ENCODE data around the gene FBRSL1. TPM values are rescaled to one million over a fixed set of nuclear protein-coding genes. Genes with fewer than 3 reads are reported as not detected.

The FBRSL1 gene
- total and polyA plus RNA-seq, 2 of the 8 experiments (the other 6 are each of a cell fraction or from before 2014, with no cell fraction given): 18.4 to 109 TPM

- Histone ChIP-seq H3K18ac (ENCODE audit: extremely low read depth, low read length) (no peak overlapping the region), H4K5ac (ENCODE audit: insufficient read length, low read depth, low read length) (no peak overlapping the region), H2AK5ac (ENCODE audit: low read depth, low read length) (no peak overlapping the region), H3K14ac (ENCODE audit: insufficient read length) (no peak overlapping the region), H3K79me1 (ENCODE audit: low read depth, low read length) (no peaks in the 10 kb centered on the region), H3K27me3 (replicated peaks in 1 of 4; ENCODE audit: control insufficient read depth in 3 of 4, extremely low read depth in 1 of 4, insufficient read depth in 3 of 4, low read length in 3 of 4) (peaks cover 7 to 81% (median 68%) of the 10 kb centered on the region in 4 experiments), H3K9me3 (ENCODE audit: insufficient read depth in 2 of 2, low read depth in 1 of 2, low read length in 1 of 2) (peaks cover 11 to 18% of the 10 kb centered on the region in 2 experiments; a peak in 2 of 4 replicates), H3K9ac (replicated peaks in 1 of 4; ENCODE audit: extremely low read depth in 1 of 4, low read depth in 3 of 4, low read length in 3 of 4) (no peak overlapping the region), H3K56ac (replicated peaks; ENCODE audit: insufficient read length, low read depth, low read length) (no peak overlapping the region), H2BK20ac (ENCODE audit: low read length) (no peak overlapping the region), H3K4me1 (replicated peaks in 1 of 4; ENCODE audit: control insufficient read depth in 3 of 4, insufficient read depth in 4 of 4, low read length in 3 of 4) (no peaks in the 10 kb centered on the region), H4K91ac (replicated peaks; ENCODE audit: insufficient read length, low read length) (no peak overlapping the region), H2BK12ac (ENCODE audit: low read depth, low read length) (no peak overlapping the region), H3K36me3 (ENCODE audit: control insufficient read depth in 2 of 4, insufficient read depth in 4 of 4, low read length in 3 of 4) (no peaks in the 10 kb centered on the region), H2BK15ac (ENCODE audit: low read length) (no peak overlapping the region), H3K23me2 (ENCODE audit: low read depth, low read length) (peaks cover 9% of the 10 kb centered on the region), H2AFZ (ENCODE audit: low read length) (no peak overlapping the region), H4K8ac (ENCODE audit: extremely low read depth, insufficient read depth, low read length) (no peak overlapping the region), H3K27ac (ENCODE audit: low read depth, low read length) (no peak overlapping the region), H3K4me2 (ENCODE audit: insufficient read depth in 1 of 2, low read depth in 2 of 2, low read length in 2 of 2) (no peak overlapping the region), H4K20me1 (replicated peaks in 1 of 2; ENCODE audit: control insufficient read depth in 1 of 2, insufficient read depth in 2 of 2, low read length in 2 of 2) (peaks cover 2 to 5% of the 10 kb centered on the region in 2 experiments), H2BK120ac (replicated peaks; ENCODE audit: low read depth, low read length) (no peak overlapping the region), H3K79me2 (ENCODE audit: control insufficient read depth in 1 of 2, insufficient read depth in 2 of 2, low read length in 2 of 2) (no peaks in the 10 kb centered on the region), H3K4ac (replicated peaks; ENCODE audit: insufficient read length, low read depth, low read length) (no peak overlapping the region), H2BK5ac (ENCODE audit: low read depth, low read length) (no peak overlapping the region), H3K23ac (ENCODE audit: insufficient read length) (no peak overlapping the region), H3K4me3 (ENCODE audit: extremely low read depth in 1 of 4, insufficient read depth in 2 of 4, low read depth in 3 of 4, low read length in 4 of 4) (no peak overlapping the region)
- DNase-seq (ENCODE audit: low read depth in 1 of 2, low spot score in 2 of 2): no peak
- CTCF ChIA-PET (ENCODE audit: partially characterized antibody): interaction anchor here (3.2 kb wide), 1 partner anchor 9 kb away, joined by 12 read pairs; no protein-coding TSS in a partner anchor
- no peak for FAIRE-seq
- POLR2A ChIA-PET (ENCODE audit: partially characterized antibody): no interaction called here
- 85% methylated on average over 9 of the region's 10 CpGs; no CpG with 5 or more reads in 1 of the 2 experiments for WGBS, 2 experiments (ENCODE audit: extremely low coverage in 1 of 2, insufficient coverage in 1 of 2, insufficient read length in 1 of 2, insufficient replicate concordance in 2 of 2, low coverage in 1 of 2, low lambda C conversion rate in 2 of 2, missing lambda C conversion rate in 1 of 2)
- TF ChIP-seq TCF12 (IDR thresholded peaks at IDR 0.05; ENCODE audit: low read depth, low read length): no peak
- no peak for TF ChIP-seq ATF2 (IDR thresholded peaks at IDR 0.05; ENCODE audit: low read length)
- TF ChIP-seq CHD1 (IDR thresholded peaks at IDR 0.05; ENCODE audit: low read depth, low read length): no peak
- no peak for TF ChIP-seq SP1 (IDR thresholded peaks at IDR 0.05; ENCODE audit: low read depth, low read length)
- TF ChIP-seq TEAD4 (IDR thresholded peaks at IDR 0.05; ENCODE audit: low read depth, low read length): no peak
- TF ChIP-seq, protein P1, sequence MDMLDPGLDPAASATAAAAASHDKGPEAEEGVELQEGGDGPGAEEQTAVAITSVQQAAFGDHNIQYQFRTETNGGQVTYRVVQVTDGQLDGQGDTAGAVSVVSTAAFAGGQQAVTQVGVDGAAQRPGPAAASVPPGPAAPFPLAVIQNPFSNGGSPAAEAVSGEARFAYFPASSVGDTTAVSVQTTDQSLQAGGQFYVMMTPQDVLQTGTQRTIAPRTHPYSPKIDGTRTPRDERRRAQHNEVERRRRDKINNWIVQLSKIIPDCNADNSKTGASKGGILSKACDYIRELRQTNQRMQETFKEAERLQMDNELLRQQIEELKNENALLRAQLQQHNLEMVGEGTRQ (IDR thresholded peaks at IDR 0.05; ENCODE audit: low read length): no peak
- no peak for TF ChIP-seq BCL11A (IDR thresholded peaks at IDR 0.05; ENCODE audit: low read depth in 2 of 2, low read length in 2 of 2)
- no peak for TF ChIP-seq TBP (IDR thresholded peaks at IDR 0.05; ENCODE audit: low read depth, low read length)
- no peak for TF ChIP-seq E2F6 (IDR thresholded peaks at IDR 0.05)
- TF ChIP-seq RNF2 (IDR thresholded peaks at IDR 0.05; ENCODE audit: borderline replicate concordance, low read depth, low read length, missing control alignments, poor library complexity, severe bottlenecking): no peak
- TF ChIP-seq KDM1A (IDR thresholded peaks at IDR 0.05; ENCODE audit: borderline replicate concordance, low read length): no peak
Observed at GRCh38 chr12:132451836-132452195, 38.1 kb upstream of the FBRSL1 start.
